Effector memory CD8-positive, alpha-beta T cell (primary cell): ENCODE results near the gene ROR2.
A peak's percentile ranks its signal among the peaks of the same experiment; 100 is the strongest.
"Not testable (repeated sequence)": the region's sequence is repeated elsewhere in the genome, so short reads cannot be mapped to it uniquely, and the experiment has no call there.

Source experiments
- ATAC-seq: fragments of 150-1000 bp; cut with Tn5 transposase; replicated peaks from 2 replicates; pipeline ENCODE4 v1.10.0; 2021; ENCODE audit warnings: mild to moderate bottlenecking, moderate library complexity
- DNase-seq, 3 experiments: peaks; one replicate each; pipeline ENCODE4 v3.0.0; 2021
- H3K27ac Mint-ChIP-seq, 2 donors: one replicate each; pipeline ENCODE4 v1.8.0; 2022; ENCODE audit warnings: mild to moderate bottlenecking in 2 of 2, mixed read lengths in 2 of 2, moderate library complexity in 2 of 2
- H3K27me3 Mint-ChIP-seq, 2 donors: one replicate each; pipeline ENCODE4 v1.8.0; 2022; ENCODE audit warnings: mixed read lengths in 2 of 2
- H3K36me3 Mint-ChIP-seq: one replicate; pipeline ENCODE4 v1.8.0; 2022; ENCODE audit warnings: mild to moderate bottlenecking, moderate library complexity, mixed read lengths; ENCODE audit not compliant: insufficient read depth
- H3K4me1 Mint-ChIP-seq, 2 donors: one replicate each; pipeline ENCODE4 v1.8.0; 2022; ENCODE audit warnings: low read depth in 2 of 2, mixed read lengths in 2 of 2
- H3K4me3 Mint-ChIP-seq, 2 donors: one replicate each; pipeline ENCODE4 v1.8.0; 2022; ENCODE audit warnings: mild to moderate bottlenecking in 2 of 2, mixed read lengths in 2 of 2, moderate library complexity in 2 of 2
- H3K9me3 Mint-ChIP-seq, 2 donors: one replicate each; pipeline ENCODE4 v1.8.0; 2022; ENCODE audit warnings: mixed read lengths in 2 of 2

ROR2 gene

GRCh38 chr9:91533382-91533781, 416.6 kb downstream of the ROR2 start:
- DNase-seq: no peak
- Mint-ChIP-seq H3K27ac (no peak overlapping the region), H3K4me1 (no peaks in the 10 kb centered on the region), H3K4me3 (no peak overlapping the region), H3K36me3 (no peaks in the 10 kb centered on the region), H3K9me3 (no peaks in the 10 kb centered on the region), H3K27me3 (peaks cover 35 to 39% of the 10 kb centered on the region in 2 donors)
- no peak for ATAC-seq

GRCh38 chr9:91532325-91532724, 417.7 kb downstream of the ROR2 start:
- DNase-seq (no peak), ATAC-seq (no peak)
- H3K4me3 Mint-ChIP-seq: no peak overlapping the region
- no peak overlapping the region for H3K27ac Mint-ChIP-seq
- H3K27me3 Mint-ChIP-seq: peaks cover 45 to 50% of the 10 kb centered on the region in 2 donors
- H3K9me3 Mint-ChIP-seq: no peaks in the 10 kb centered on the region
- no peaks in the 10 kb centered on the region for H3K36me3 Mint-ChIP-seq
- no peaks in the 10 kb centered on the region for H3K4me1 Mint-ChIP-seq

- Mint-ChIP-seq H3K27me3 (peaks cover 53 to 65% of the 10 kb centered on the region in 2 donors), H3K4me1 (no peaks in the 10 kb centered on the region), H3K27ac (no peak overlapping the region), H3K36me3 (no peaks in the 10 kb centered on the region), H3K4me3 (no peak overlapping the region), H3K9me3 (no peaks in the 10 kb centered on the region)
- DNase-seq: no peak
- ATAC-seq: no peak
Observed at GRCh38 chr9:91530829-91531228, 419.2 kb downstream of the ROR2 start.

GRCh38 chr9:91522481-91522880, 427.5 kb downstream of the ROR2 start:
- H3K4me3 Mint-ChIP-seq: no peak overlapping the region
- H3K27me3 Mint-ChIP-seq: peaks cover 44 to 50% of the 10 kb centered on the region in 2 donors

GRCh38 chr9:91519520-91520277, 430.3 kb downstream of the ROR2 start:
- DNase-seq (no peak), ATAC-seq (no peak)
- Mint-ChIP-seq H3K4me3 (no peak overlapping the region), H3K27me3 (peaks cover 38 to 44% of the 10 kb centered on the region in 2 donors), H3K9me3 (no peaks in the 10 kb centered on the region), H3K36me3 (no peaks in the 10 kb centered on the region), H3K27ac (no peak overlapping the region), H3K4me1 (no peaks in the 10 kb centered on the region)

More at GRCh38 chr9:91522481-91522880, 427.5 kb downstream of the ROR2 start:
- H3K9me3 Mint-ChIP-seq: no peaks in the 10 kb centered on the region
- H3K4me1 Mint-ChIP-seq: no peaks in the 10 kb centered on the region
- no peak overlapping the region for H3K27ac Mint-ChIP-seq
- DNase-seq (no peak), ATAC-seq (no peak)
- H3K36me3 Mint-ChIP-seq: no peaks in the 10 kb centered on the region

- H3K27me3 Mint-ChIP-seq: peaks cover 40 to 44% of the 10 kb centered on the region in 2 donors
- no peaks in the 10 kb centered on the region for H3K36me3 Mint-ChIP-seq
- no peaks in the 10 kb centered on the region for H3K4me1 Mint-ChIP-seq
- no peaks in the 10 kb centered on the region for H3K9me3 Mint-ChIP-seq
- no peak overlapping the region for H3K4me3 Mint-ChIP-seq
- DNase-seq: no peak
- no peak overlapping the region for H3K27ac Mint-ChIP-seq
- no peak for ATAC-seq
Observed at GRCh38 chr9:91518462-91518861, 431.6 kb downstream of the ROR2 start.

- Mint-ChIP-seq H3K36me3 (no peaks in the 10 kb centered on the region), H3K27me3 (peaks cover 46 to 47% of the 10 kb centered on the region in 2 donors), H3K9me3 (no peaks in the 10 kb centered on the region), H3K27ac (no peak overlapping the region), H3K4me1 (no peaks in the 10 kb centered on the region), H3K4me3 (no peak overlapping the region)
- no peak for ATAC-seq
- no peak for DNase-seq
Observed at GRCh38 chr9:91517801-91518200, 432.2 kb downstream of the ROR2 start.

GRCh38 chr9:91517332-91517731, 432.7 kb downstream of the ROR2 start:
- H3K9me3 Mint-ChIP-seq, H3K27ac Mint-ChIP-seq, H3K4me3 Mint-ChIP-seq, ATAC-seq, H3K4me1 Mint-ChIP-seq, DNase-seq, H3K36me3 Mint-ChIP-seq: not testable (repeated sequence)
- peaks cover 50 to 51% of the 10 kb centered on the region in 2 donors for H3K27me3 Mint-ChIP-seq

GRCh38 chr9:91516777-91517176, 433.3 kb downstream of the ROR2 start:
- Mint-ChIP-seq H3K4me1 (no peaks in the 10 kb centered on the region), H3K36me3 (no peaks in the 10 kb centered on the region), H3K9me3 (no peaks in the 10 kb centered on the region), H3K27ac (no peak overlapping the region), H3K27me3 (peaks cover 55 to 56% of the 10 kb centered on the region in 2 donors), H3K4me3 (no peak overlapping the region)
- ATAC-seq: no peak
- no peak for DNase-seq

GRCh38 chr9:91516081-91516480, 433.9 kb downstream of the ROR2 start:
- H3K4me3 Mint-ChIP-seq: no peak overlapping the region
- ATAC-seq (no peak), DNase-seq (no peak)
- H3K36me3 Mint-ChIP-seq: no peaks in the 10 kb centered on the region
- H3K4me1 Mint-ChIP-seq: no peaks in the 10 kb centered on the region
- peaks cover 56 to 58% of the 10 kb centered on the region in 2 donors for H3K27me3 Mint-ChIP-seq
- H3K9me3 Mint-ChIP-seq: no peaks in the 10 kb centered on the region
- H3K27ac Mint-ChIP-seq: no peak overlapping the region

- Mint-ChIP-seq H3K27ac (no peak overlapping the region), H3K4me1 (no peaks in the 10 kb centered on the region), H3K4me3 (peak overlapping the region in 1 of 2 donors; percentile 28), H3K36me3 (no peaks in the 10 kb centered on the region), H3K27me3 (peaks cover 54 to 56% of the 10 kb centered on the region in 2 donors), H3K9me3 (no peaks in the 10 kb centered on the region)
- DNase-seq (no peak), ATAC-seq (no peak)
Observed at GRCh38 chr9:91515074-91515687, 434.8 kb downstream of the ROR2 start.
